Mucosa of descending colon (tissue), 3 donors: ENCODE results near the gene TYROBP. TPM values are rescaled to one million over a fixed set of nuclear protein-coding genes. Genes with fewer than 3 reads are reported as not detected.

Experiments
- ATAC-seq: fragments of 200-7000 bp; cut with Tn5 transposase; one replicate; pipeline ENCODE4 v1.9.1; 2020; ENCODE audit warnings: mild to moderate bottlenecking, moderate library complexity
- DNase-seq, 3 donors: peaks; one replicate each; pipeline ENCODE4 v3.0.0-alpha.2; 2020
- H3K36me3 ChIP-seq: fragments of 200-600 bp; one replicate; pipeline ENCODE4 v1.8.0; 2021; ENCODE audit warnings: low read depth, mild to moderate bottlenecking
- H3K4me1 ChIP-seq: fragments of 200-600 bp; one replicate; pipeline ENCODE4 v1.8.0; 2021; ENCODE audit warnings: low read depth, mild to moderate bottlenecking
- H3K4me3 ChIP-seq: fragments of 200-600 bp; one replicate; pipeline ENCODE4 v1.8.0; 2021; ENCODE audit warnings: mild to moderate bottlenecking
- H3K9me3 ChIP-seq: fragments of 200-600 bp; one replicate; pipeline ENCODE4 v1.8.0; 2021; ENCODE audit warnings: mild to moderate bottlenecking
- CTCF ChIP-seq: fragments of 200-600 bp; IDR thresholded peaks from one replicate; pipeline ENCODE4 v1.8.0; 2022; ENCODE audit warnings: antibody characterized with exemption, mild to moderate bottlenecking
- intact Hi-C, 2 donors: fragments of 100-400 bp; cut with DNase I in 1 of 2; cut with micrococcal nuclease in 1 of 2; formaldehyde crosslinking; loops; one replicate each; pipeline versions ENCODE4 v1.11.0 to v1.11.1; 2022; cut with DNase I, micrococcal nuclease
- total RNA-seq, 3 donors: library from RNA; stranded (reverse); fragmentation: NEBNext Ultra II Directional in 2 of 3; extraction: Animal tissue kit (Norgen Biotek cat#: 25700) in 2 of 3; gene quantifications; one replicate each; pipeline versions ENCODE4 v1.2.1 to v1.2.4, GENCODE V29; 2021 to 2023
- donor health status: DM: no; HTN: no; CAD: no; lungs with moderate emphysema.
- donor health status: DM: no; HTN: no; CAD: no.
- donor health status: DM: no; HTN: yes; CAD: no.

The TYROBP gene
- total RNA-seq, 3 donors from 2014 or later = 15.7 to 50.2 (median 45.0) TPM

GRCh38 chr19:35901055-35901644 is 6.9 kb downstream of the TYROBP start:
- Histone ChIP-seq H3K4me3 (no peak overlapping the region), H3K9me3 (no peaks in the 10 kb centered on the region), H3K36me3 (no peaks in the 10 kb centered on the region), H3K4me1 (peaks cover 9% of the 10 kb centered on the region)
- intact Hi-C loops = no loop called here
- peak; percentile 26 to 55 (median 39) for DNase-seq
- ATAC-seq = no peak
- no peak for TF ChIP-seq CTCF

- Histone ChIP-seq H3K36me3 (no peaks in the 10 kb centered on the region), H3K9me3 (no peaks in the 10 kb centered on the region), H3K4me3 (peak overlapping the region; percentile 44), H3K4me1 (peaks cover 9% of the 10 kb centered on the region)
- intact Hi-C loops = loop anchor here in 1 of 2 donors (5.0 kb wide), 1 partner anchor 33 kb away; no protein-coding TSS in a partner anchor
- ATAC-seq (peak; percentile 89), DNase-seq (peak; percentile 88 to 93 (median 91))
- no peak for TF ChIP-seq CTCF
Observed at GRCh38 chr19:35899547-35900214, 8.4 kb downstream of the TYROBP start.

GRCh38 chr19:35898499-35898809 is 9.6 kb downstream of the TYROBP start:
- Histone ChIP-seq H3K36me3 (no peaks in the 10 kb centered on the region), H3K9me3 (no peaks in the 10 kb centered on the region), H3K4me3 (peak overlapping the region; percentile 44), H3K4me1 (peaks cover 9% of the 10 kb centered on the region)
- ATAC-seq (peak; percentile 5), DNase-seq (no peak)
- TF ChIP-seq CTCF = no peak
- intact Hi-C loops = loop anchor here in 1 of 2 donors (5.0 kb wide), 1 partner anchor 34 kb away; no protein-coding TSS in a partner anchor

GRCh38 chr19:35897706-35898451 is 10.2 kb downstream of the TYROBP start:
- intact Hi-C loops = loop anchor here in 1 of 2 donors (5.0 kb wide), 1 partner anchor 34 kb away; no protein-coding TSS in a partner anchor
- ATAC-seq = no peak
- Histone ChIP-seq H3K4me1 (peaks cover 9% of the 10 kb centered on the region), H3K36me3 (no peaks in the 10 kb centered on the region), H3K9me3 (no peaks in the 10 kb centered on the region), H3K4me3 (no peak overlapping the region)
- no peak for TF ChIP-seq CTCF
- no peak for DNase-seq

- H3K4me3 ChIP-seq = no peak overlapping the region
- H3K4me1 ChIP-seq = peaks cover 9% of the 10 kb centered on the region
- no peaks in the 10 kb centered on the region for H3K9me3 ChIP-seq
- DNase-seq = no peak
- no peaks in the 10 kb centered on the region for H3K36me3 ChIP-seq
- ATAC-seq = no peak
- TF ChIP-seq CTCF = no peak
- intact Hi-C loops = loop anchor here in 1 of 2 donors (5.0 kb wide), 1 partner anchor 36 kb away; no protein-coding TSS in a partner anchor
Observed at GRCh38 chr19:35896643-35897040, 11.5 kb downstream of the TYROBP start.
